Amniotic epithelial cell (primary cell): ENCODE results near the gene PRKAB1.

ENCODE experiments used
- DNase-seq: peaks from one replicate; pipeline ENCODE4 v3.0.0-alpha.2; 2010; ENCODE audit warnings: low read depth

PRKAB1 gene

GRCh38 chr12:119661882-119662281 lies 6.1 kb upstream of the PRKAB1 start:
- no peak for DNase-seq

- DNase-seq: no peak
Observed at GRCh38 chr12:119664642-119665041, 3.3 kb upstream of the PRKAB1 start.

DNA sequence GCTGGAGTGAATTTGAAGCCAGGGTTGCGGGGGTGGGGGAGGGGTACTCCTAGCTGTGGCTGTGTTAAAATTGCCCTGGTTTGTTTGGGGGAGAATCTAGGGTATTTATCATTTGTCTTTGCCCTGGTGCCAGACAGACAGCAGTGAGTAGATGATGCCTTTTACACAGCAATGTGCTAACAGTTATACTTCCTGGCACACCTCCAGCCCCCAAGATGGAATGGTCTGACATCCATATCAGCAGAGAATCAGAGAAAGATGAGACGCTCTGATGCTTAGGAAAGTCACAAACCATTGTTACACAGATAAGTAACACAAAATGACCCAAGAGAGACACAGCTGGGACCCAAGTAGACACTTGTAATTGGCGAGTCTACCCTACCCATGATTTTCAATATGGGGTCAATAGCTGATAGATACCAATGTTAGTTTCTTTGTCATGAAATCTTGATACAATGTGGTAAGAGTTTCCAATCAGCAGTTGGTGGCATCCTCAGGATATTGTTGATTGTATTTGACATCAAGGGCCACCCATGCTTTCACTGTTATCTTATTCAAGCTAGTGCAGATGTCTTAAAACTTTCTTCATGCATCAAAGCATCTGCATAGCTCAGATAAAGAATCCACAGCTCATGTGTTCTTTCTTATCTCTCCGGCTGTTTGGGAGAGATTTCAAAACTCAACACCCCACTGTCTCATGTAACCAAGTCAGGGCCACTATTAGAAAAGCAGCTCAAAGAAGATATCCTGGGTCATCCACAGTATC lies 2.6 kb upstream of the PRKAB1 start:
- DNase-seq: peak; percentile 72

- no peak for DNase-seq
Observed at GRCh38 chr12:119666226-119666795, 1.6 kb upstream of the PRKAB1 start.

DNA sequence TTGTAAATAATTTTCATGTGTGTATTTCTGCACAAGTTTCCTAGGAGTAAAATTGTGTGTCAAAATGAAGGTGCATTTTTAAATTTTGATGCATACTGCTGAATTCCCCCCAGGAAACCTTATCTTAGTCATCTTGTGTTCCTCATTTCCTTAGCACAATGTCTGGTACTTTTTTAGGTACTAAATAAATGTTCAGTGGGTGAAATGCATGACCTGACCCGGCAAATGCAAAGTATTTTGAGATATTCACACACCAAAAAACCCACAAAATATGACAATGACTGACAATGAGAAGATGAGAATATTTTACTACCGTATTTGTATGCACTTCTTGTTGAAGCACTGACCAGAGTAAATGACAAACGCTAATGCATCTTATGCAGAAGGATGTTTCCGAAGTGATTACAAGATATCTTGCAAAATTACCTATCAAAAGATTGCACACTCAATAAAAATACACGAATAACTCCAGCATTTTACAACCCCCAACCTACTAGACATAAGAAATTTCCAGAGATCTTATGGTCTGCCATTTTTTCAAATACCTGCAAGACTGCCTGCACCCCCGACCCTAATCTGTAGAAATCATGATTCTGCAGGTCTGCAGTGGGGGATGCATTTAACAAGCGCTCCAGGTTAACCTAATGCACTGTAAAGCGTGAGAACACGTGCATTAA lies 895 bp upstream of the PRKAB1 start:
- no peak for DNase-seq

- DNase-seq: no peak
Observed at GRCh38 chr12:119668324-119668841, 450 bp downstream of the PRKAB1 start.

DNA sequence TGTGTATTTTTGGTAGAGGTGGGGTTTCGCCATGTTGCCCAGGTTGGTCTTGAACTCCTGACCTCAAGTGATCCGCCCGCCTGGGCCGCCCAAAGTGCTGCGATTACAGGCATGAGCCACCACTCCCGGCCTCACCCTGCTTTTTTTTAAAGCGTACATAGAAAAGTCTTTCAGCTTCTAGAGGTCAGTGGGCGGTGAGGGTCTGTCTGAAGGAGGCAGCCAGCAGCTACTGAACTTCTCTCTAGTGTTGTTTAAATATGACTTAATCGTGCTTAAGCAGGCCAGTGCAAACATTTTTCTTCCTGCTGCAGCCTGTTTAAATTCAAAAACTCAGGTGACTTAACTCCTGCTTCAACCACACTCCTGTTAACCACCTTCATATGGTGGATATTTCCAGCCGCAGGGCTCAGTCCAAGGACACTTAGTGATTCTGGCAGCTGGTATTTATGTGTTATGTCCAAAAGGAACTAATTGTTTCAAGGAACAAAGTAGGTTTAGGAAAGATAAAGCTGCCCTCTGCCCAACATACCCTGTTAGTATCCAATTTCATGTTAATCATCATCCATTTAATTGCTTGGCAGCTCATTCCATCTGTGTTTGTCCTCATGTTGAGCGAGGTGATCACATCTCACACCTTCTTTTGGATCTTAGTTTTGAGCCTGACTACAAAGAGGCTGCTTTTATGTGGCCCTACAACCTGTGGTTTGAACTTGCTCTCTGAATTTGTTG lies 2.0 kb downstream of the PRKAB1 start:
- DNase-seq: peak; percentile 35

GRCh38 chr12:119671070-119671469 lies 3.1 kb downstream of the PRKAB1 start:
- DNase-seq: no peak

DNA sequence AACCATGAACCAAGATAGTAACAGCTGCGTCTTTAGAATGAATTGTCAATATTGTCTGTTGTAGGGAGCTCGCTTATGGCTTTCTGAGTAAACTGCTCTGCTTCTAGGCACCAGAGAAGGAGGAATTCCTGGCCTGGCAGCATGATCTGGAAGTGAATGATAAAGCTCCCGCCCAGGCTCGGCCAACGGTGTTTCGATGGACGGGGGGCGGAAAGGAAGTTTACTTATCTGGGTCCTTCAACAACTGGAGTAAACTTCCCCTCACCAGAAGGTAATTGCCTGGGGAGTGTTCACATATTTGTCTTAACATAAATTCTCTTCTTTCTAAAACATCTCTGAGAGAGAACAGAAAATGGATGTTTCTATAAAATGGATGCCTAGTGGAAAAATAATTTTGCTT lies 4.3 kb downstream of the PRKAB1 start:
- DNase-seq: no peak

- DNase-seq: no peak
Observed at GRCh38 chr12:119673634-119674033, 5.7 kb downstream of the PRKAB1 start.

DNA sequence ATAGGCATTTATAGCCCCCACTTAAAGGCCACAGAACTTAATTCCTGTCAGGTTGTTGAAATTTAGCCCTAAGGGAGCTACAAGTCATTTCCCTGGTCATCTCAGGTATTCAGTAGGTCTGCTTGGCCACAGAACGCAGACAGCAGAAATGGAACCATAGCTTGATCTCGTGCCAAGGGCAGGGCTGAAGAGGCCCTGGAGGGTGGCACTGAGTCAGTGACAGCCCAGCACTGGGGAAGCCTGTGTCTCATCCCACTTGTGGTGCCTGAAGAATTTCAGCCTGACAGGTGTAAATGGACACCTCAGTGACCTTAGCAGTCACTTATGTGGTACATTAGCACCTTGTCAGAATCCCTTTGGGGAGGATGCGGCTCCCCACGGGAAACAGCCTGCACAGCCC lies 6.6 kb downstream of the PRKAB1 start:
- no peak for DNase-seq

GRCh38 chr12:119676022-119676421 lies 8.1 kb downstream of the PRKAB1 start:
- peak; percentile 87 for DNase-seq

DNA sequence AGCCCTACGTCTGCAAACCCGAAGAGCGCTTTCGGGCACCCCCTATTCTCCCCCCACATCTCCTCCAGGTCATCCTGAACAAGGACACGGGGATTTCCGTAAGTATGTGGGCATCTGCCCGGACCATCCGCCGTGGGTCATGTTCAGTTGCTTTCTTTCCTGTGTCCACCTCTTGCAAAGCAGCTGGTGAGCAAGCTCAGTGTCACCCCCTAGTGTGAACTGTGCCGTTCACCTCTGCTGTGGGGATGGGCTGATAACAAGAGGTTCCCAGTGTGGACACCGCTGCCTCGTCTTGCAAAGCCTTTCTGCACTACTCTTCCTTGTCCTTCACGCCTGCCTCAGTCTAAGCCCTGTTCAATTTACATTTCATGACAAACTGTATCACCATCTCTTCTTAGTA lies 8.6 kb downstream of the PRKAB1 start:
- DNase-seq: no peak

- no peak for DNase-seq
Observed at GRCh38 chr12:119678459-119678858, 10.5 kb downstream of the PRKAB1 start.

DNA sequence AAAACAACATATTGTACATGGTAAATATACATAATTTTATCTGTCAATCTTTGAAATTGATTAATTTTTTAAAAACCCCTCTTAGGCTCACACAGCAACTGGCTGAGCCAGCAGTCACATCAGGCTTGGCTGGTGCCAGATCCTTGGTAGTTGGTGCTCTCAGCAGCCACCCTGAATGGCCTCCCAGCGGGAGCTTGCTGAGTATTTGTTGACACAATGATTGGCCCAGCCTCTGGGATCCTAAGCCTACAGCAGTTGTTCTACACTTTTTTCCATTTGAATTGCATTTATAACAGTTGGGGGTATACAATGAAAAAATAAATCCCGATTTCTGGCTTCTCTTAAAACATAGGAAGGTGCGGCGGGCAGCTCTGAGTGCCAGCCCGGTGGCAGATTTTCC lies 11.1 kb downstream of the PRKAB1 start:
- no peak for DNase-seq

DNA sequence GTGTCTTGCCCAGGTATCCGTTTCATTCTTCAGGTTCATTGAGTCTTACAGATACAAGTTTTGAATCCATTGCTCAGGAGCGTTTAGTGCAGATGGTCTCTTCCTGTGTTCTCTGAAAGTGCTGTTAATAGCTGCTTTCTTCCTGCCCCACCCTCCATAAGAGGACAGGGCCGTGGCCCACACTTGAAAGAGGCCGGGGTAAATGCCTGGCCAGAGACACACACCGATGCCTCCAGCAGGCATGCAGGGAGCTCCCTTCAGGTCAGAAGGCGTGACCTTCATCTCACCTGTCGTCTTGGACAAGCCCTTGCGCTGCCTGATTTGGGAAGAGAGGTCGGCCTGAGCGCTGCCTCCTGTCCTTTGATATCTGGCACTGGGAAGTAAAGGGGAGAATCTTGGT lies 11.6 kb downstream of the PRKAB1 start:
- DNase-seq: no peak

DNA sequence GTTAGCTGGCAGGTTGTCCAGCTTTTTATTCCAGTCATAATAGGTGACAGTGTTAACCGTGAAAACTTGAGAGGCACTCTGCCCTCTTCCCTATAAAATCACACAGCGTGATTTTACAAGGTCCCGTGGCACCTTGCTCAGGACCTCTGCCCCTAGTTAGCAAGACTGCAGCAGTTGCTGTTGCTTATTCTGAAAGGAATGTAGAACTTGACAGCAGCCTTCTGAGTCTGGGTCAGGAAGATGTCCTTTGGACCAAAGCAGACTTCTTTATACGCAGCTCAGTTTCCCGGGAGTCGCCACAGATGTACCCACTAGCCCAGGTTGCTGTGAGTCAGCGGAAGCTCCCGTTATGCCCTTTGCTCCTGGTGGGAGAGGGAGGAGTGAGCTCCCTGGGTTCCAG lies 13.2 kb downstream of the PRKAB1 start:
- no peak for DNase-seq

GRCh38 chr12:119681728-119682638 lies 14.1 kb downstream of the PRKAB1 start:
- DNase-seq: no peak

DNA sequence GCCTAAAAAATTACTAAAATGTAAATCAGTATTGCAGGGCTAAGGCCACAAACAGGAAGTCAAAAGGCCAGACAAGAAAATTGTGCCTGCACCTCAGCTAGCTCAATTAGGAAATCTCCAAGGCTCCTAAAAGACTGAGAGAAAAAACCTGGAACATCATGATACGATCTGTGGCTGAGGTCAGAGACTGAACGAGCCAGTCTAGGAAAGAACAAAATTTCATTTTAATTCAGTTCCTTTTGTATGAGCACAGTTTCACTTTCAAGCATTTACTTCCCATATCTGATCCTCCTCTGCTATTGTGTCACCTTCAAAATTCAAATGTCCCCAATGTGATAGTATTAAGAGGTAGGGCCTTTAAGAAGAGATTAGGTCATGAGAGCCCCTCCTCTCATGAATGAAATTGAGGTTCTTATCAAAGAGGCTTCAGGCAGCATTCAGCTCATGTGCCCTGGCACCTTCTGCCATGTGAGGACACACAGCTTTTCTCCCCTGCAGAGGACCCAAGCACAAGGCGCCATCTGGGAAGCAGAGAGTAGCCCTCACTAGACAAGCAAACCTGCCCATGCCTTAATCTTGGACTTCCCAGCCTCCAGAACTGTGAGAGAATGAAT lies 14.8 kb downstream of the PRKAB1 start:
- no peak for DNase-seq

- no peak for DNase-seq
Observed at GRCh38 chr12:119683413-119683812, 15.5 kb downstream of the PRKAB1 start.

DNA sequence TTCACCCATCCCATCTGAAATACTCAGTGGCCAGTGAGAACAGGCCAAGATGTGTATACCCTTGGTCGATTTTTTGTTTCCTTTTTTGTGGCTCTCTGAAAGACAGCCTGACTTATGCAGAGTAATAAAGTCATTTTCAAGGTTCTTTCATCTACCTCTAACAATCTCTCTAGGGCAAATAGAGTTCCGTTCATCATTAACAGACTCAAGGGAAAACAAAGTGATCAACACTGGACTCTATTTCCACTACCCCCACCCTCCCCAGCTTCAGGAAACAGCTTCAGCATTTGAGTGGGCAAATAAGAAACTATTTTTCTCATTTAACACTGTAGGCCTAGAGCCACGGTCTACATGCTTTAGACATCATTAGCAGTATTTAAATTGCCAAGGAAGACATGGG lies 15.9 kb downstream of the PRKAB1 start:
- no peak for DNase-seq
